ENCODE data around the gene CAMTA1. TPM values are rescaled to one million over a fixed set of nuclear protein-coding genes. Genes with fewer than 3 reads are reported as not detected.

Gene CAMTA1
- total RNA-seq, 1 donor from 2014 or later: 51.8 TPM

GRCh38 chr1:7610106-7610731, 825.0 kb downstream of the CAMTA1 start:
- DNase-seq (ENCODE audit: low spot score): no peak

GRCh38 chr1:7610936-7611335, 825.7 kb downstream of the CAMTA1 start:
- no peak for DNase-seq (ENCODE audit: low spot score)

GRCh38 chr1:7611421-7612010, 826.3 kb downstream of the CAMTA1 start:
- DNase-seq (ENCODE audit: low spot score): no peak

GRCh38 chr1:7613106-7613850, 828.0 kb downstream of the CAMTA1 start:
- DNase-seq (ENCODE audit: low spot score): no peak

DNA sequence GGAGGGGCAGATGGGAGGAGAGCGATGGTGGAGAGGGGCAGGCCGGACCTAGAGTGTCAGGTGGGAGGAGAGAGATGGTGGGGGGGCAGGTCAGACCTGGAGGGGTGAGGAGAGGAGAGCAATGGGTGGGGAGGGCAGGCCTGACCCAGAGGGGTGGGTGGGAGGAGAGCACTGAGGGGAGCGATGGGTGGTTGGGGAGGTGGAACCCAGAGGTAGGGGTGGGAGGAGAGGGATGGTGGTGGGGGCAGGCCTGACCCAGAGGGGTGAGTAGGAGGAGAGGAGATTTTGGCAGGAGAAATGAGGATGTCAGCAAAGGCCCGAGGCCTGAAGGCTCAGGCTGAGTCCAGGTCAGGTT, 828.6 kb downstream of the CAMTA1 start:
- no peak for DNase-seq (ENCODE audit: low spot score)

- no peak for DNase-seq (ENCODE audit: low spot score)
Measured at GRCh38 chr1:7614576-7615074, 829.4 kb downstream of the CAMTA1 start.

GRCh38 chr1:7615138-7615537, 829.9 kb downstream of the CAMTA1 start:
- no peak for DNase-seq (ENCODE audit: low spot score)

DNA sequence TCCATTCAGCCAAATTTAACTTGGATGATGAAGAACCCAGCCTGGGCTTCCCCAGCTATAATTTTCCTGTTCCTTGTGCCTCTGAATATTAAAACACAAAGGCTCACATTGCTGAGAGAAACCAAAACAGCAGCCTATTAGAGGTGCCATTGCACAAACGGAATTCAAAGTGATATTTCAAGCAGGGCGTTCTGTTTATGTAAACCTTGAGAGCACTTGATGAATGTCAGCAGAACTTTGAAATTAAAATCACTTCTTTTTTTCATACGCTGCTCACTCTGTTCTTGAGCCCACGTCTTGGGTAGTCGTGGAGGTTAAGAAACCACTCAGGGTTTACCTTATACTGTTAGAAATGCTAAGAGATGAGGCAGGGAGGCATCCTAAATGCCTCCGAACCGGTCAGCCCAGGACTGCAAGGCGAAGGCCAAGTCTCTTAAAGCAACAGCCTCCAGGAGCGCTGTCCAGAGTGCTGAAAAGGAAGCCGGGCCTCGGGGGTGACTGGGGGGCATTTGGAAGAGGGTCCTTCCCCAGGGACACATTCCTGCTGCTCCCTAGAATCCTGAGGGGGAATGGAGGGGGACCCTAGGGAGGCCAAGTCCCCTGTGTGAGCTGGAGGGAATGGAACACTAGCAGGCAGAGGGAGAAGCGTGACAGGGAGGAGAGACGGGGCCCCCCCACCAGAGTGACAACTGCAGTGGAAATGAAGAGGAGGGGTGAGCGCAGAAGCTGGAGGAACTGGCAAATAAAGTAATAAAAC, 831.0 kb downstream of the CAMTA1 start:
- DNase-seq (ENCODE audit: low spot score): no peak

DNA sequence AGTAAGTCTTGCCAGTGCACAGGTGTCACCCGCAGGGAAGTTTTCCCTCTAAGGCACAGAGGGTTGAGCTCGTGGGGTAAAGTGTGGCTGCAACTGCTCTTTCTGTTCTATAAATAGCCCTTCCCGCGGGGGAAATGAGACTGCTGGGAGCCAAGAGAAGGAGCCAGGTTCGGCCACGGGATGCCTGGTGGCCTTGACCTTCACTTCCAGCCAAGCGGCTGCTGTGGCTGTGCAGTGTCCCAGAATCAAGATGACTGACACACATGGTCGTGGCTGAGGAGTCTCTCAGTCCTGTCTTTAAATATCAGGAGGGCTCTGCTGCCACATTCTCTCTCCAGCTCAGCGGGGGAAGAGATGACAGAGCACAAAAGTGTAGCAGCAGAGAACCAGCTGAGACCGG, 831.7 kb downstream of the CAMTA1 start:
- DNase-seq (ENCODE audit: low spot score): no peak

DNA sequence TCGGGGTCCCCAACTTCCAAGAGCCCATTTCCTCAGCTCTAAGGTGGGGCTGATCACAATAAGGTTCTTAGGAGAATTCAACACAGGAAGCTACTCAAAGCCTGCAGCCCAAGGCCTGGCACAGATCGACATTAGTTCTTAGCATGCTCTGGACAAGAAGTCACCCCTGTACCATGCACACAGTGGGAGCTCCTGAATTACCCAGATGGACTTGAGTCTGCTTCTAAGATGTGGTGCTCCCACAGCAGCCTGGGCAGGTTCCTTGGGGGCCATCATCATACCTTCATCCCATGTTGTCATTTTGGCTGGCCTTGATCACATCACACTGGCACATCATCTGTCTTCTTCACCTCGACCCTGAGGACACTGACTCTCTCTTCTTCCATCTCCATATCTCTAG, 832.6 kb downstream of the CAMTA1 start:
- DNase-seq (ENCODE audit: low spot score): no peak

GRCh38 chr1:7620196-7620595, 834.9 kb downstream of the CAMTA1 start:
- no peak for DNase-seq (ENCODE audit: low spot score)

DNA sequence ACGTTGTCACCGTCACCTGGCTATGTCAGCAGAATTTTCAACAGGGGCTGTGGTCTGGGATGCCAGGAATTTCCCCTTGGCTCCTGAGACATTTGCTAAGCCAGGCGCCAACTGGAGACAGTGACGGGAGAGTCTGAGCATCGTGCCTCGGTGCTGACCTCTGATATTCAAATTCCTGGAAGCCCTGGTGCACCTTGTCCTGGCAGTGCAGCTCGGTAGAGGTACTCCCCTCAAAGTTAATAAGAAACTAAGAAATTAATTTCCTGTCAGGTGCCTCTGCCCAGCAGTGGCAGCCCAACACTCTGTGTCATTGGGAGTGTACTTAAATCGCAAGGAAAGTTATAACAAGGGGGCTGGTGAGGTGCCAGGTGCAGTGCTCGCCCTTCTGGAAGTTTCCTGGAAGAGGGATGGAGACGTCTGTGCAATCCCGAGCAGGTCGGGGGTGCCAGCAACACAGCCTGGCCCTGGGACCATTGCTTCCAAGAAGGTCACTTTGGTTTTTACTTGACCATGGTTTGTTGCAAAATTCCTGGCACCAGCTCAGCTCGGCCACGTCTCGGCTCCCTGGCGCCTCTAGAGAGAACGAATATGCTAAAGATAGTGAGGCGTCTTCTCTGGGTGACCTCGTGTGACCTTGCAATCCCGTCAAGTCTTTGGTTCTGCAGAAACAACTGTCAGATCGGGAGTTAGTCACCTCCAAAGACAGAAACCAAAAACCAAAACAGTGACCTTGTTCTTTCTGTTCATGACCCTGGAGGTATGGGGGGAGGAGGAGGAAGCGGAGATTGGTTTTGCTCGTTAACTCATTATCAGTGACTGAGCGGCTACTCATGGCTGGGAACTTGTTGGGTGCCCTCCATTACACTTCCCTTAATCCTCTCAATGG, 836.3 kb downstream of the CAMTA1 start:
- DNase-seq (ENCODE audit: low spot score): no peak

DNA sequence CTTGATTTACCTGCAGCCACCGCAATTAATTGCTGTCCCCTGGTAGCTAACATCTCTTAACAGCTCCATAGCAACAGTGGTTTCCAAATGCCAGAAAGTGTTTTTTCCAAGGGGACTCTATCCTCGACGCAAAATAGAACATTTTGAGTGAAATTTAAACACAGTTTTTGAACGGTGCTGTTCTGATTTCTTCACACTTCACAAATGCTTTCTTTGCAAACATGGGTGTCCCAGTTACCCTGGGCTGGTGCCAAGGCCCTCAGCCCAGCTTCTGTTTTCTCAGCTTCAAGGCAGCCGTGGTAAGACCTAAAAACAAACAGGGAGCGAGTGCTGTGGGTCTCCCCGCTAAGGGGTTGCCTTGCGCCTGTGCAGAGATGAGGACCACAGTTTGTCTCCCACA, 838.6 kb downstream of the CAMTA1 start:
- DNase-seq (ENCODE audit: low spot score): no peak

- no peak for DNase-seq (ENCODE audit: low spot score)
Measured at GRCh38 chr1:7624791-7625355, 839.6 kb downstream of the CAMTA1 start.

DNA sequence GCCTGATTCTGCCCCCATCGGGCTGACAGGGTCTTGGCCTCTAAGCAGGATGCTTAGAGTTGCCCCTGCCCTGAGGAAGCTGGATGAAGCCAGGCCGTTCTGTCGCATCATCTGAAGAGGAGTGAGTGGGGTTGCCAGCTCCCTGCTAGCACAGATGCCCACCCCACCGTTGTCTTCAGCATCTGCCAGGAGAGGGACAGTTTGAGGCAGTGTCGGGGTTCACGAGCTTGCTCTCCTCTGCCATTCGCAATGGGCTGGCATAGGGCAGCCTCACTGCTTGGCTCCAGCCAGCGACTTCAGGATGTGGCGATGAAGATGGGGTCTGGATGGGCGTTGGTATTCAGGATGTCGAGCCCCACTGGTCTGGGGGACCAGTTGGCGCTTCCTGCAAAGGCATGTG, 840.1 kb downstream of the CAMTA1 start:
- no peak for DNase-seq (ENCODE audit: low spot score)

- no peak for DNase-seq (ENCODE audit: low spot score)
Measured at GRCh38 chr1:7628273-7628672, 843.0 kb downstream of the CAMTA1 start.

GRCh38 chr1:7629011-7629410, 843.8 kb downstream of the CAMTA1 start:
- no peak for DNase-seq (ENCODE audit: low spot score)

- no peak for DNase-seq (ENCODE audit: low spot score)
Measured at GRCh38 chr1:7629465-7630195, 844.4 kb downstream of the CAMTA1 start.

DNA sequence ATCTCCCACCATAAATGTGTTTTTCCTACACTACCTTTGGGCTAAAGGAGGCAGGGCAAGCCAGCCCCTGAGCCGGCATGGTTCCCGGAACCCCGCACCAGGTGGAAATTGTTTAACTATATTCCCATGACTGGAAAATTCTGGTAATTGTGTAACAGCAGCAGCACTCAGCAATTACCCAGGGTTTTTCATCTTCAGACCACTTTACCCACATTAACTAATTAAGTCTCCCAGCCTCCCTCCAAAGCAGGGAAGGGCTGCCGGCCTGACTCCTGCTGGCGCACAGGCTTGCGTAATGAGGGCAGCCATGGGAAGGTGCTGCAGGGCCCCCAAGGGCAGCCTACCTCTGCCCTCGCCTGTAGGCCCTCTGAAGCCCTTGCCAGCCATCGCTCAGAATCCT, 845.1 kb downstream of the CAMTA1 start:
- no peak for DNase-seq (ENCODE audit: low spot score)

GRCh38 chr1:7632176-7632575, 846.9 kb downstream of the CAMTA1 start:
- DNase-seq (ENCODE audit: low spot score): no peak

All from mesenteric fat pad (tissue), 1 donor.